Dermis blood vessel endothelial cell (primary cell): ENCODE data around the gene DAPK2. TPM values are rescaled to one million over a fixed set of nuclear protein-coding genes. Genes with fewer than 3 reads are reported as not detected.
A peak's percentile ranks its signal among the peaks of the same experiment; 100 is the strongest.
"Not testable (repeated sequence)": the region's sequence is repeated elsewhere in the genome, so short reads cannot be mapped to it uniquely, and the experiment has no call there.

Experiments
- DNase-seq: peaks from one replicate; pipeline ENCODE4 v3.0.0; 2010
- total RNA-seq: library from RNA; depleted of rRNA; stranded (reverse); fragments of >200 nt; gene quantifications from 2 replicates; pipeline ENCODE4 v1.2.3, GENCODE V29; 2014

DAPK2 gene
- total RNA-seq, 1 donor from 2014 or later: 21.1 TPM

DNA sequence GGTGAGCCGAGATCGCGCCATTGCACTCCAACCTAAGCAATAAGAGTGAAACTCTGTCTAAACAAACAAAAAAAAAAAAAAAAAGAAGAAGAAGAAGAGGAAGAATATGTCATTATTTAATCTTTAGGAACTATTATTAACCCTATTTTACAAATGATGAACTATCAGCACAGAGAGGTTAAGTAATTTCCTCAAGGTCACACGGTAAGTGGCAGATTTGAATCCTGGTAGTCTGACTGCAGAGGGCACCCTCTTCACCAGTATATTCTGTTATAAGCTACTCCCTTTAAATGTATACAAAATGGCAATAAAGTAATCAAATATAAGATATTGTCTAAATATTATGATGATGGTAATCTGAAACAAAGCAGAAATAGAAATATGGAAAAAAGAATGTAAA, 135.1 kb downstream of the DAPK2 start:
- DNase-seq: no peak

DNA sequence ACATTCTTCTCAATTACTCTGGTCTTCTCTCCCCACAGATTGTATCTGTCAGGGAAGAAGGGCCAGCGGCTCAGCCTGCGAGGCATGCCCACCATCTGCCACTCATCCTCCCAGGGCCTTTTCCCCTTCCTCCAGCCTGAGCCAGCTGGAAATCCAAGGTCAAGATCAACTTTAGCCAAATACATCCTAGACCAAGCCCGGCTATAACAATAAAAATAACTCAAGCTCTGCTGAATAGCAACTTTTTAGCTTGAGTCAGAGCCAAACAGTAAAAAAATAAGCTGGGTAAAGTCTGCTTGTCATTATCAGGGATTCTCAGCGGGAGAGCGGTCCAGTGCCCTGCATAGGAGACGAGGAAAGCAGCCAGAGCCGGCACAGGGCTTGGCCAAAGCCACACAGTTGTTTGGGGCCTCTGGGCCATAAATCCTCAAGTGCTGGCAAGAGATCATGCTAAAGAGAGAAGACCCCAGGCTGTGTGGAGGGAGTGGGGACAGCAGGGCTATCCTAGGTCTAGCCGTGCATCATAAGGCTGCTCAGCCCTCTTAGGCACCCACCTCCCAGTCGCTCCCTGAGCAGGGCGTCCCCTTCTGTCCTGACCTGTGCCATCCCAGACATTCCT, 136.4 kb downstream of the DAPK2 start:
- peak; percentile 76 for DNase-seq

DNA sequence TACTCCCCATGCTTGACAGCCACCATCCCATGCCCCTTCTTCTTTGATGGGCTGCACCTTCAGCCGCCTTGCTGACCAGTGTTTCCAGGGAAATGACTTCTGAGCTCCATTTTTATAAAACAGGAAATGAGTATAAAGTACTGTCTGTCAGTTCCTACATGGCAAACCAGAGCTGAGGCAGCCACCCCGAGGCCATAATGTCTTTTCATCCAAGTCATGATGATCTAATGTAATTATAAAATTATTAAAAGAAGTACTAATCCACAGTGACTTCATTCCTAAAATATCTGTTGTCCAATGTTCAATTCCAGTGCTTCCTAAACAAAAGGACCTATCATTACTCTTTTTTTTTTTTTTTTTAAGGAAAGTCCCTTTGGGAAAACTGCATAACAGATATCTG, 137.3 kb downstream of the DAPK2 start:
- DNase-seq: peak; percentile 56

DNA sequence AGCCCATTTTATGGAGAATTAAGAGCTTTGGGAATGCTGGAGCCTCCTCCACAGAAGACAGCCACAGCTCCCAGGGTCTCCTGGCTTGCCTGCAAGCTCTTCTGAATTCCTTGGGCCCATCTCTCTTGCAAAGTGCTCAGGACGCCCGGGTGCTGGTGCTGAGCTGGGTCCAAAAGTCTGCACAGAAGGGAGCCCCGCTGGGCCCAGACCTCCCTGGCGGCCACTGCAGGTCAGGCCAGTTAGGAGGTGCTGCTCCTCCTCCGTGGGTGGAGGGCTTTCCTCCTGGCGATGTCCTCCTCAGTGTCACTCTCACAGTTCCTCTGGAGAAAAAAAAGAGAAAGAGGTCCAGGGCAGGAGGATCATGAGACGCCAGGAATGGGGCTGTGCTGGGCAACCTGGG, 138.0 kb downstream of the DAPK2 start:
- DNase-seq: no peak

DNA sequence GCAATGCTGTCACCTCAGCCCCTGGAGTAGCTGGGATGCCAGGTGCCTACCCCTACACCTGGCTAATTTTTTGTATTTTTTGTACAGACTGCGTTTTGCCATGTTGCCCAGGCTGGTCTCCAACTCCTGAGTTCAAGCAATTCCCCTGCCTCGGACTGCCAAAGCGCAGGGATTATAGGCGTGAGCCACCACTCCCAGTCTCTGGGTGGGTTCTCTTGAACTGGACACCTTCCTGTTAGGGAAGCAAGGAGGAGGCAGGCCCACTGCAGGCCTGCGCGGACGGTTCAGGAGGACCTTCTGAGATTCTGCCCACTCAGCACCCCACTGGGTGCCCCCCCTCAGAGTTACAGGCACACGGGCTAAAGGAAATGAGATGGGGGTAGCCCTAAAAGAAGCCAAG, 138.8 kb downstream of the DAPK2 start:
- no peak for DNase-seq

DNA sequence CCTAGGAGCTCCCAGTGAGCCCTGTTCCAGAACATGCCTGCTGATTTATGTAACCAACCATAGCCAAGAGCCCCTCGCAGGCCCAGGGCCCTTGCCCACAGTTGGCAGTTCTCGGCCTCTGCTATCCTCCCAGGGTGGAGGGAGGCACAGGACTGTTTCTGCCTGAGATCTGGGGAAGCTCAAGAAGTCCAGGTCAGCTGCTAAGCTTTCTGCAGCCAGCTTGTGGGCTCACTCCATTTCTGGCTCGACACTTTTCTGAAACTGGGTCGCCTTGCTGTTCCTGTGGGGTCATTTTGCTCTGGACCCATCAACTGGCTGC, 140.1 kb downstream of the DAPK2 start:
- no peak for DNase-seq

DNA sequence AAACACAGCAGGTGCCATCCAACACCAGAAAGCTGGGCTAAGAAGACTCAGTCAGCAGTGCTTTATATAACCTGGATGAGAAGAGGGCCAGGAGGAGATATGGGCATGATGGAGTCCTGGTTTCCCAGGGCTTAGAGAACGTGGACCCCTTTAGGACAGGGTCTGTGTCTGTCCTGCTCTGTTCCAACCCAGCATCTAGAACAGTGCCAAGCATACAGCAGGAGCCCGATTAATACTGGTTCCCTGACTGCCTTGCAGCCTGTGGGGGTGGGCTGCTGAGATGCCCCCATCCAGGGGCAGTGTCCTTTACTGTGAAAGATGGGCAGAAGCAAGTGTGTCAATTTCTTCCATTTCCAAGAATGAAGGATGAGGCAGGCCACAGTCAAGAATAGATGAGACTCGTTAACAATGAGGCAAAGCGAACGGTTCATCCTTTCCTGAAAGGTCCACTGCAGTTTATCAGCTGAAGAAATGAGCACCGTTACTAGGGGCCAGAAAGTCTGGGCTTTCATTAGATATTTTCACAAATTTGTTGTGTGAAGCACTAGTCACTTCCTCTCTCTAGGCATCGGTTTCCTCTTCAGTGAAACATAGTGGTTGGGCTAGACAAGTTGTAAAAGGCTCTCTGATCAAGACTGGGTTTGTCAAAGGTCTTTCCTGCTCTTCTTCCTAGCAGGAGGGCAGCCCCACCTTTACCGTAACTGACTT, 140.6 kb downstream of the DAPK2 start:
- peak; percentile 83 for DNase-seq

DNA sequence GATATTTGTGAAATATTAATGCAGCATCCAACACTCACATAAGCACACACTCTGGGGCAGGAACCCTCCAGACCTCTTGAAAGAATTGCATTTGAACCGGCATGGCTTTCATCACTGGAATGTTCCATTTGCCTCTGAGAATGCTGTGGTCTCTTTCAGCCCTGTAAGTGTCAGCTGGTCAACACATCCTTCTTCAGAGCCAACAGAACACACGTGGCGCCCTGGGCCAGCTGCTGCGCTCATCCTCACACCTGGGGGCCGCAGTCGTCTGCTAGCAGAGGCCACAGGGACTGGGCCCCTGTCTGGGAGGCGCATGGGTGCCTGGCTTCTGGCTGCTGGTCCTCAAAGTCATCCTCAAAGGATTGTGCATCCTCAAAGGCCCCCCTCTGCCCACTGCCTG, 141.2 kb downstream of the DAPK2 start:
- DNase-seq: no peak

DNA sequence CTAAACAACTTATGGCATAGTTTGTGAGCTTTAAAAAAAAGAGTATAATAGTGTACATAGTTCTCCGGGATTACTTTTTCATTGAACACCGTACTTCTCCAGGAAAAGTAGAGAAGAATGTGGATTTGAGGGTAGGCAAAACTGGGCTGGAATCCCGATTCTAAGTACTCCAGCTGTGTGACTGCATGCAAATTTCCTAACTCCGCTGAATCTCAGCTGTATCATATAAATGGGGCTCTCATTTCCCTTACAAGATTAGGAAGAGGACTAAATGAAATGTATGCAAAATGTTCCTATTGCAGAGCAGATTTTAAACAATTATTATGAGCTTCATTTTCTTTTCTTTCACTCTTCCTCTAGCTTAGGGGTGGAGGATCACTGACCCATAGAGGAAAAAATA, 142.2 kb downstream of the DAPK2 start:
- no peak for DNase-seq

DNA sequence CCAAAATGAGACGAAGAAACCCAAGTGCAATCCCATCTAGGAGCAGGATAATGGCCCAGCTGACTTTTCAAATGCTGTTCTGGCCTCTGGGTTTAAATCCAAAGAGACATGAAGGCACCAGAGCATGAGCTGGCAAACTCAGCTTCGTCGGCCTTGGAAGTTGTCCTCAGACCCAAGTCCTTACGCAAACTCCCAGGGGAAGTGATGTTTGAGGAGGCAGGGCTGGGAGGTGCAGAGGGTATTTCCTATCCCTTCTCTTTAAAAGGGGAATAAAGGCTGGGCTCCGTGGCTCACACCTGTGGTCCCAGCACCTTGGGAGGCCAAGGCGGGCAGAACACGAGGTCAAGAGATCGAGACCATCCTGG, 143.6 kb downstream of the DAPK2 start:
- no peak for DNase-seq

DNA sequence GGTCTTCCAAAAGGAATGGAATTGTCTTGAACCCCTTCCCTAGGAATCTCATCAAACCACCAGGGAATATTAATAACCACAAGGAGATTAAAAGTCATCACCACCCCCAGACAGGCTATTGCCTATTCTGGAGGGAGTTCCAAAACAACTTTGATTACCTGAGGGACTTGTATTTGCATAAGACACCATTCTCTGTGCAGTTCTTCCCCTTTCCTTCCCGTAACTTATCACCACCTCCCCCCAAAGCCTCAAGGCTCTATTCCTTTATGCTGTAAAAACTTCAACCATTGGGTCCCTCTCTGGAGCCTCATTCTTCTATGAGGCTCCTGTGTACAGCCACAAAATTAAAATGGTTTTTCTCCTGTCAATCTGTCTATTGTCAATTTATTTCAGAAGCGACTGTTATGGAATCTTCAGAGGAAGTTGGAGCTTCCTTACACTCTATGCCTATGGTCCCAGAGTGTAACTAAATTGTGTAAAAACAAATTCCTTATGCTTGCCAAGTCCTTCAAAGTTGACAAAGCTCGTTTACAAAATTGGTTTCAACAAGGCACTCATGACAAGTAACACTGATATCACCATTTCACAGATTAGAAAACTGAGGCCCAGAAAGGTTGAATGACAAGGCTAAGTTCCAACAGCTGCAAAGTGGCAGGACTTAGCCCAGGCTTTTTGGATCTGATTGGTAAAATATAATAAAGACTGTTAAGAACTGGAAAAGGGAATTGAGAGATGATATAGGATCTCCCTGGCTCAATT, 144.2 kb downstream of the DAPK2 start:
- no peak for DNase-seq

DNA sequence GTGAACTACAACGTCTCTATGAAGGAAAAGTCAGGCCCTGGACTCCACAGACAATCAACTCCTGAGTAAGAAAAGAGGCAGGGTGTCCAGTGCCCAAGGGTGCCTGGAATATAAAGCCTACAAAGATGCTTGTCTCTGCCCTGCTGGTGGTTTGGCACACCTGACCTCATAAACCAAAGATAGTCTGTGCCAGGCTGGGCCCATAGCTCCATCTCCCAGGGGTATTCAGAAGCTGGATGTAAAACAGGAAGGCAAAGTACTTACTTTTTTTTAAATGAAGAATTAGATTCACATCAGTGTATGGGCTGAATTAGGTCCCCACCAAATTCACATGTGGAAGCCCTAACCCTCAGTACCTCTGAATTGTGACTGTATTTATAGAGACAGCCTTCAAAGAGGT, 146.0 kb downstream of the DAPK2 start:
- DNase-seq: no peak

DNA sequence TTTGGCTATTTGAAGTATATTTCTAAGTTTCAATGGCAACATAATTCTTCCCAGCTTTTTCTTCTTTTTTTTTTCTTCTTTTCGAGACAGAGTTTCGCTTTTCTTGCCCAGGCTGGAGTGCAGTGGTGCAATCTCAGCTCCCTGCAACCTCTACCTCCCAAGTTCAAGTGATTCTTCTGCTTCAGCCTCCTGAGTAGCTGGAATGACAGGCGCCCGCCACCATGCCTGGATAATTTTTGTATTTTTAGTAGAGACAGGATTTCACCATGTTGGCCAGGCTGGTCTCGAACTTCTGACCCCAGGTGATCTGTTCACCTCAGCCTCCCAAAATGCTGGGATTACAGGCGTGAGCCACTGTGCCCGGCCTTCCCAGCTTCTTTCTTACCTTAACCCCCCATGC, 146.7 kb downstream of the DAPK2 start:
- DNase-seq: not testable (repeated sequence)

DNA sequence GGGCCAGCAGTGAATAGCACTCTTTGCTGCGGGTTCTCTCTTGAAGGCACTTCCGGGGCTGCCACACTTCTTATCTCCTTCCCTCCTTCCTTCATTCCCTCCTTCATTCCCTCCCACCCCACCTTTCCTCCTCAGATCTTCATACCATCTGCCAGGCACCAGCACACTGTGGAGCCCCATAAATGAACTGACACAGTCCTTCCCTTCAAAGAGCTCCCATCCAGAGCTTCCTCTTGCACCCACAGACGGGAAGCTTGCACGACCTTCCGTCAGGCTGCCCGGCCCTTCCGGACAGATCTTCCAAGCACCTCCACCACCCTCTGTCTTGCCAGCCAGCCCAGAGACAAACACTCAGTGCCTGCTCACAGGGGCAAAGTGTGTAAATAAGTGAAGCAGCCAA, 147.1 kb downstream of the DAPK2 start:
- no peak for DNase-seq

DNA sequence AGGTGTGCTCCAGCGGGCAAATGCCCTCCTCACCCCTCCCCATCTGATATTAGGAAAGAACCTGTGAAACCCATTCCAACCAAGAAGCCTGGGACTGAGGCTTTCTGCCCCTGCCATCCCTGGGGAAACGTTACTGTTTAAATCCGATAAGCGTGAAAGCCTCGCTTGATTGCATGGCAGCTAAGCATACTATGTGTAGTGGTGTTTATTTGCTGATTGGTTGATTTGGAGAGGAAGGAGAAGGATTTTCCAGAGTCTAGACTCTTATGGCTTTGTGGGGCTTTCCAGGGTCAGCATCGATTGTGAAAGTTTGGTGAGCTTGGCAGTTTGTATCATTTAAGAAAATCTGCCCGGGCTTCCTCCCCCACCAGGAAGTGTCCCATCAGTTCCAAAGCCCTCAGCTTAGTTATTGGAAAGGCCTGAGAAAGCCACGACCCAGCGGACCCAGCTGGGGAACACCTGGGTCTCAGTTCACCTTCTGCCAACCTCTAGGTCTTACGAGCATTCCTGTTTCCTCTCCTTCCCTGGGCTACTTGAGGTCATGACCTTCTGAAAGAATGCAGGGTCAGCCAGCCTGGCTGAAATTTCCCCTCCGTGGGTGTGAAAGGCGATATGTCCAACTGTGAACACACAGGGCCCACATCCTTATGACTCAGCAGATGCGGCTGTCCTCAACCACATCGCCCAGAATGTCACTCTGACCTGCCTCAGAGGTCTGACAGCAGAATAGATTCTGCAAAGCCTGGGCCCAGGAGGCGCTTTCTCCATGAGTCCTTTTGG, 149.8 kb downstream of the DAPK2 start:
- peak; percentile 71 for DNase-seq

DNA sequence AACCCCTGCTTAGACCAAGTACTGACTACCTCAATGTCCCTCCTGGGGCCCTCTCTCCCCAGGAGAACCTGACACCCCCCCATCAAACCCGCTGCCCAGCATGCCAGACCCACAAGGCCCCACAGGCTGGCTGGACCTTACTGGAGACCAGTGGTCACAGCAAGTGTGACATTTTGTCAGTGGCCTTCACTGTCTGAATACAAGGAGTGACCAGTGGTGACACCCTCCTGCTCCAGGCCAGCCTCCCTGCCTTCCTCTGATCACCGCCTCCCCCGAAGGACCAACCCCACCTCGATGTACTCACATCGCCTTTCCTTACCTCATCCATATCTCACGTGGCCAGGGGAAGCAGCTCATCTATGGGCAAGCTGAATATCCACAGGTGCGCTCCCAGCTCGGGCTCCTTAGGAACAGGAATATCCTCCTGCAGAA, 150.5 kb downstream of the DAPK2 start:
- DNase-seq: no peak

DNA sequence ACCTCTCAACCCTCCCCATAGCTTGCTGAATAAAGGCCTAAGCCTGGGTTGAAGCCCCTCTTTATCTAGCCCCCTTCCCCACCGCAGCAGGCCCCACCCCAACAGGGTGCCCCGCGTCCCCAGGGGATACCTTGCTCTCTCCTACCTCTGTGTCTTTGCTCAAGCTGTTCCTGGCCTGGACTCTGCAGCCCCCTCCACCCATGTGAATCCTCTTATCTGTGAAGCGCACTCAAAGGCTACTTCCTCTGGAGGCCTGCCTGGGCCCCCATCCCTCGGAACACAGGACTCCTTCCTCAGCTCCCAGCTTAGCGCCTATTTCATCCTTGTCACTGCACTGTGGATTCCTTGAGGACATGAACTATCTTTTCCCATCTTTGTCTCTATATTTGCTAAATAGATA, 151.1 kb downstream of the DAPK2 start:
- no peak for DNase-seq

DNA sequence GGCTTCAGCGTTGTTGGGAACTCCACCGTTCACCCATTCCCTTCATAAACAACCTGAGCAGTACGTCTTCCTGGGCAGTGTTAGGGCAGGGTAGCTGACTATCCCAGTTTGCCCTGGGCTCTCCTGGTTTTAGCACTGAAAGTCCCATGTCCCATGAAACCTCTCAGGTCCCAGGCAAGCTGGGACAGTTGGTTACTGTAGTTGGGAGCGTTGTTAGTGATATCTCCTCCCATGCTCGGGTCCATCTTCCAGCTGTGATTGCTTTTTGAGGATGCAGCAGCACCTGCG, 151.7 kb downstream of the DAPK2 start:
- no peak for DNase-seq

DNA sequence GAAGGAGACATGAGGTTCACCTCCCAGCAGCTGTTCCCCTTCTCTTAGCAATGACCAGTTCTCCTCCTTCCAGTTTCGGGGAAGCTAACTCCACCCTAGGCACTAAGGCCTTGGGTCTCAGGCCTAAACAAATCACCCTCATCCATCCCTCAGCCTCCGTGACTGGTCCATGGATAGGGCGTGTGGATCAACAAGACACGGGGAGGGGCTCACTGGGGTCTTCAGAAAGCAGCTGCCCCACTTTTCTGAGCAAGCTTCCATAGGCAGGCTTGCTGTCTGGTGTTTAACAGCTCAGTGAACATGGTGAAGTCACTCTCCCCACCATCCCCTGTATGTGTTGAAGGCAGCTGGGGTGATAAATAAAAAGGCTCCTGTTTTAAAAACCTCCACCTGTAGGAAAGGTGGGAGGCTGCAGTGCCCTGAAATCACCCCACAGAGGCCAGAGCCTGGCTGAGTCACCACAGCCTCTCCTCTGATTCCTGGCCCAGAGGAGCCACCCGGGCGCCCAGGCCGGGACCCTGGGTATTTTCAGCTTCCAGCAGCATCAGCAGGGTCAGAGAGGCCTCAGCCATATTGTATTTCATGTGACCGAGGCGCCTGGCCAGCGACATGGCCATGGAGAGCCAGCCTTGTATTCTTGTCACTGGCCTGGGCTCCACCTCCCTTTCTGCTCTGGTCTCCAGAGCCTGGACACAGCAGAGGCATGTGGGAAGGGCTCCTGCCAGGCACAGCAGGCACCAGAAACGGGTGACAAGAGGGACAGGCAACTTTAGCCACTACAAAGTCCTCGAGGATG, 152.2 kb downstream of the DAPK2 start:
- no peak for DNase-seq

DNA sequence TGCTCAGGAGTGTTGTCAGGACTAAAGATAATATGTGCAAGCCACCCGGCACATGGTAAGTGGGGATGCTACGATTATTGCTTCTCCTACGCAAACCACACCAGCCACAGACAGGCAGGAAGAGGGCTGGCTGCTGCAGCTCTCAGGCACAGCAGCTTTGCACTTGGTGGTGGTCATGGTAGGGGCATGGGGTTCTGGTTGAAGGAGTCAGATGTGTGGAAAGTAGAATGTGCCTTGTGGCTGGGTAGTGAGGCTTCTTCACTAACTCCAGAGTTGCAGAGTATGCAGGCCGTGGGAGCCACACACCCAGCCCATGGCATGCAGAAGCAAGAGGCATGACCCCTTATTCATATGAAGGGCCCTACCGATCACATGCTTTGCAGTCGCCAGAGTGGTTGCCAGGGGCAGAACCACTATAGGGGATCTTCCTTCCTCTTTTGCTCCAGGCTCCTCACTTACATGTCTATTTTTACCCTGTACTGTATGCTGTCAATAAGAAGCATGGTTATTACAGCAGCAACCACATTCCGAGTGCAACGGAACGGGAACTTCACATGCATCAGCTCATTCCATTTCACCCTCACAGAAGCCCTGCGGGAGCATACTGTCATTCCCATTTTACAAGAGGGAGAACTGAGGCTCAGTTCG, 153.4 kb downstream of the DAPK2 start:
- DNase-seq: no peak

DNA sequence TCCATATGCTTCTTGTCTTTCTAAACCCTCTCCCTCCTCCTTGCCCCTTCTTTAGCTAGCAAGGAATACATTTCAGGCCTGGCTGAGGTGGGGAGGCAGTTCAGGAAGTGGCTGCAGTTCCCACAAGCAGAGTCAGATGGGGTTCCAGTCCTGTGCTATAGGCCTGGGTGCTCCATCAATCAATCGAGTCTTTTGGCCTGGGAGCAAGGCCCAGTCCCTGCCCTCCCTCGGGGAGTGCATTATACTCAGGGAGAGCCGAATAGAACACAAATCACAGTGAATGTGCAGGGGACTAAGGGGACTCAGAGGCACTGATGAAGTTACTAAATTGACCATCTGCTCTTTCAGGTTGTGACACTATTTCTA, 154.5 kb downstream of the DAPK2 start:
- no peak for DNase-seq

DNA sequence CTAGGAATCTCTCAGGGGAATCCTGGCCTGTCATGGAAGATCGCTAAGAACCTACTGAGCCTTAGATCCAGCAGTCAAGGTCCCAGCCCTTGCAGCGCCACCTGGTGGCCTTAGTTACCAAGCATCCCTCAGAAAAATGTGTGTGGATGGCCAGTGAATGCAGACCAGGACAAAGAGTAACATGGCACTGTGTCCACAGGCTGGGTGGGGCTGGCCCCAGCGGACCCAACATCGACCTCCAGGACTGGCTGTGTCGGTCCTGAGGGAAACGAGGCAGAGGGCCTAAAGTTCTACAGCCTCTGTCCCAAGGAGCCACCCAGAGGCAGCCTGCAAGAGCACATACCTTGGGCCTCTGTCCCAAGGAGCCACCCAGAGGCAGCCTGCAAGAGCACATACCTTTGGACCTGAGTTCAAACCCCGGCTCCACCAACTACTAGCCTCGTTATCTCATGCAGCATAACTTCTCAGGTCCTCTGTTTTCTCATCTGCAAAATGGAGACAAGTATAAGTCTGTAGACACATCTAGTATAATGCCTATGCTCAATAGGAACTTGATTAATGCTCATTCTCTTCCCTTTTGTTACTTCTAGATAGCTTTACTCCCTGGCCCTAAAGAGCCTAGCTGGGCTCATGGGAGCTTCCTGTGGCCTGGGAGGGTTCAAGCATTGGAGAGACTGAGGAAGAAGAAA, 155.1 kb downstream of the DAPK2 start:
- peak; percentile 93 for DNase-seq
